Mucosa of gallbladder (tissue), 1 donor: ENCODE data around the gene PARVB. TPM values are rescaled to one million over a fixed set of nuclear protein-coding genes. Genes with fewer than 3 reads are reported as not detected.
A peak's percentile ranks its signal among the peaks of the same experiment; 100 is the strongest.

Experiments used
- DNase-seq: peaks from one replicate; pipeline ENCODE4 v3.0.0-alpha.2; 2020; ENCODE audit warnings: low spot score
- total RNA-seq: library from RNA; stranded (reverse); gene quantifications from one replicate; pipeline ENCODE4 v1.2.1, GENCODE V29; 2021
- donor health status: DM: no; HTN: no; CAD: no.

Gene PARVB
- total RNA-seq, 1 donor from 2014 or later: 16.5 TPM

DNA sequence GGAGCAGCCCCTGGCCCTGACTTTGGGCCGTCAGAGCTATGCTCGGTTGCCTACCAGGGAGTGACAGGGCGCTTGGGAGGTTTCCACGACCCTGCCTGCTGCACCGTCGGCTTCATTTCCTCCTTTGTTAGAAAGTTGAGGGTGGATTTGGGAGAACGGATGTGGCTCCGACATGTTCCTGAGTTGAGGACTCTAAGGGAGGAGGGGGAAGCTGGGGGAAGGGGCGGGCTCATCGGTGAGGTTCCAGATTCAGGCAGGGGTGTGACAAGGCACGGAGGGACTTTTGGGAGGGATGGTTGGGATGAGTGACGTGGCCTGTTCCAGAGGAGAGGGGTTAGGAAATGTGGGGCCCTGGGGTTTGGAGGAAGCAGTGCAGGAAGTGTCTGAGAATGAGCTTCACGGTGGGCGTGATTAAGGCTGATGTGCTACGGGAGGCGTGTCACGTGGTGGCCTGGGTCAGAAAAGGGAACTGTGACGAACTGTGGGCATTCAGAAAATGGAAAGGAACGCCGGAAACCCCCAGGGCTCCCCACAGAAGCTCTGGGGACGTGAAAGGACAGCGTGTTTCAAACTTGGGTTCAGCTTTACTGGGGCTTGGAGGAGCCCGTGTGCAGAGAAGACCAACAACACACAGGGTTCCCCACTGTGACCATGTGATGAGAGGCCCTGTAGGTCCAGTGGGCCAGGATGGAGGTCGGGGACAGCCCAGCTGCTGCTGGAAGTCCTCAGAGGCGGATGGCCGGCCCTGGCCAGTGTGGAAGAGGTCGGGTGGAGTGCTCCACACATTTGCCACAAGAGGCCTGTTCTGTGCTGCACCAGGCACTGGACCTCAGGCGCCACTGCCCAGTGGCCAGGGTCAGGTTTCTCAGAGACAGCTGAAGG lies 2.8 kb downstream of the PARVB start:
- peak; percentile 80 for DNase-seq

DNA sequence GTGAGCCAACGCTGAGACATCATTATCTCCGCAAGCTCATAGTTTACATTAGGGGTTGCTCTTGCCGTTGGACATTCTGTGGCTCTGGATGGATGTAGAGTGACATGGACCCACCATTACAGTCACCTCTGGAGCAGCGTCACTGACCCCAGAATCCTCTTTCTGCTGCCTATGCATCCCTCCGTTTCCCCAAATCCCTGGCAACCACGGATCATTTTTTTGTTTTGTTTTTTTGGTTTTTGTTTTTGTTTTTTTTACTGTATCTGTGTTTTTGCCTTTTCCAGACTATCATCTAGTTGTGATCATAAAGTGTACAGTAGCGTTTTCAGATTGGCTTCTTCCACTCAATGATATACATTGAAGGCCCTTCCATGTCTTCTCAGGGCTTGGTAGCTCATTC lies 4.0 kb downstream of the PARVB start:
- no peak for DNase-seq

DNA sequence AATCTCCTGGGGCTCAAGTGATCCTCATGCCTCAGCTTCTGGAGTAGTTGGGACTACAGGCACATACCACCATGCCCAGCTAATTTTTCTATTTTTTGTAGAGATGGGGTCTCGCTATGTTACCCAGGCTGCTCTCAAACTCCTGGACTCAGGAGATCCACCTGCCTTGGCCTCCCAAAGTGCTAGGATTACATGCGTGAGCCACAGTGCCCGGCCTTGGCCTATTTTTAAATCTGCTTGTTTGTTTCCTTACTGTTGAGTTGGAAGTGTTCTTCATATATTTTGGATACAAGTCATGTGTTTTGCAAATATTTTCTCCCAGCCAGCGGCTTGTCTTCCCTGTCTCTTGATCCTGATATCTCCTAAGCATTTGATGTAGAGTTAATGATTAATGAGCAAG lies 5.0 kb downstream of the PARVB start:
- DNase-seq: no peak

DNA sequence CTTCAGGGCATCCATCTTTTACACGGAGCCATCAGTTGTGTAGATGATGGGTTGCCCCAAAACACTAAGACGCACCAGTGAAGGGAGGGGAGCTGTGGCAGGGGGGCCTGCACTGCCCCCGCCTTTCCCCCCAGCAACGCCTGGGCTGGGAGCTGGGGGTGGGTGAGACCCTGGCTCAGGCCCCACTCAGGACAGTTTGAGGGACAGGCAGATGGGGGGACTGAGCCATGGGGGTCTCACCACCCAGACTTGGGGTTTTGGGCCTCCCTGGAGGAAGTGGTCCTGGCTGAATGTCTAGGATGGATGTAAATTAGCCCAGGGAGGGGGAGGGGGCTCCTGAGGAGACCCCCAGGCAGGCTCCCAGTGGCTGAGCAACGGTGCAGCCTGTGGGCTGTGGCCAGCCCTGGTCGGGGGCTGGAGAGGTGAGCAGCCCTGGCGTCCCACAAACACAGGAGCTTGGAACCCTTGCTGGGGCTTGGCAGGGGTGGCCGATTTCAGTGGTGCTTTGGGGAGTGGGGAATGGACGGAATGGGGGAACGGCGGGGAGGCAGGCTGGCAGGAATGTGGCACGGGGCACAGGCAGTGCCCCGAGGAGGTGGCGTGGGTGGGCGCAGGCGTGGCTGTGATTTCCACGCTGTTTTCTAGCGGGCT lies 6.1 kb downstream of the PARVB start:
- no peak for DNase-seq

DNA sequence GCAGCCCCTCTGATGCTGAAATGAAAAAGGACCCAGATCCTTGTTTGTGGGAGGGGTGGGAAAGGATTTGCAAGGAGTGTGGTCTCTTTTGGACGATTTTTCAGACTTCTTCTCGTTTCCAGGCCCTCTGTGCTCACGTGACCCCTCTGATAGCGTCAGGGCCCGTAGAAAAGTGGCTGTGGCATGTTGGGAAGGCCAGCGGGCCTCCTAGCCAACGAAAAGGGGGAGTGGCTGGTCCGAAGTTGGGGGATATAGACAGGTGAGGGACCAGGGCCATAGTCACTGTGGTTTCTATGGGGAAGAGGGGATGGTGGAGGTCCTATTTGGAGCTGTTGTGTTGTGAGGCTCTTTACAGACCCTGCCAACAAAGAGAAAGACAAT lies 6.6 kb downstream of the PARVB start:
- DNase-seq: no peak

DNA sequence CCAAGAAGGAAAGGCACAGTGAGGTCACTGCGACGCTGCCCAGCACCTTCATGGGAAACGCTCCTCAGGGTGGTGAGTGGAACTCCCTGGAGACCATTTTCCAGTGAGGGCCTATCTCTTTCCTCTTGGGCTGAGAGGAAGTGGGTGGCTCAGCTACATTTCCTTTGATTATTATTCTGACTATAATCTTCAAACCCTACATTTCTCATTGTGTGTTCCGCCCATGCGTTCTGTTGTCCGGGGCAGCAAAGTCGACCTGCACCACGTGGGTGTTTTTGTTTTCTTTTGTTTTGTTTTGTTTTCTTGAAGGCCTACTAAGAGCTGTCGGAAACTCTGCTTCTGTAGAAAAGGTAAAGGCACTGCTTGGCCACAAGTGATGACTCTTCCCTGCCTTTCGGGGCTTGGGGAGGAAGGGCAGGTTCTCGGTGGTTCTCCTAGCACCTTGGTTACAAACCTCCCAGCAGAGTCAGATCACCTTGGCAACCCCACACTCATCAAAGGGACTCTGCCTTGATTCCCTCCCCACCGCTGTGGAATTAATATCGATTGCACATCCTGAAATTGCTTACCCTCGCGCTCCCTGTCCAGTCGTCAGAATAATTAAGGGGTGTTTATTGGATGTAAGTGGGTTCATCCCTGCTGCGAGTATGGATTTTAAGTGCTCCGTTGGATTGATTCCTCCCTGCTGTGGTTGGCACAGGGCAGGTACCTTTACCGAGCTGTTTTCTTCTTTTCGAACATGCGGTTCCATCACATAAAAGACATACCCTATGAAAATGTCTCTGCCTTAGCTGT lies 7.3 kb downstream of the PARVB start:
- DNase-seq: no peak

DNA sequence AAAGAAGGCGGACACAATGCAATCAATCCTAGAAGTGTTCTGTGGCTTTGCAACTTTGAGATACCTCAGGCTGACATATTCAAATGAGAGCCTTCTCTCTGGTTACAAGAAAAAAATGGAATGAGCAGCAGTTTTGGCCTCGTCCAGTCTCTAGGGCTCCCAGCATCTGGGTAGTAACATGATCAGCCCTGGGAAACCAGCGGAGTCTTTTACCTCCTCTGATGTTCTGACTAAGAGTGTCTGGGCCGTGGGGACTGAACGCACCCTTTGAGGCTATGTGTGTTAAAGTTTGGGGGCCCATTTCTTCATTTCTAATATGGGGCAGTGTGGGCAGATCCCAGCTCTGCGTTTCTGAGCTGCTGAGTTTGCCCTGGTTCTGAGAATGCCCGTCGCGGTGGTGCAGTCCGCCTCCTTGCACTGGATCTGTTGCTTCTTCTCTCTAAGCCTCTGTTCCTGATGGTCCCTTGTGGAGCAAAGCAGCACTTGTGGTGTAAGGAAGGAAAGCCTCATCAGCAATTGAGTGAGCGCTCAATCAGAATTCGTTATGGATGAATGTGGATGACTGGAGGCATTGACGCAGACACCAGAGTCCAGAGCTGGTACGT lies 8.1 kb downstream of the PARVB start:
- no peak for DNase-seq

DNA sequence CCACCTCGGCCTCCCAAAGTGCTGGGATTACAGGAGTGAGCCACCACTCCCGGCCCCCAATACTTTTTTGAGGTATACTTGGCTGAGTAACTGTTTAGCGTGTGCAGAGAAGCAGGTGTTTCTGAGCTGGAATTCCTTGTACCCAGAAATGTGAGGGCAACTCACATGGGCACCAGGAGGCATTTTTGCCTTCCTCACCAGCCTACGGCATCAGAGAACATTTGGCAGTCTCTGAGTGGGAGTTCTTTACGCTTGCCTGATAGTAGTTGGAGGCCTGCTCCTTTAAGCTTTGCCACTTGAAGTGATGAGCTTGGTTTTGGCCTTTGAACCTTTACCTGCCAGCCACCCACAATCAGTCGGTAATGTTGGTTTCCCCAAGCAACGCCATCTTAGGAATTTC lies 9.2 kb downstream of the PARVB start:
- no peak for DNase-seq

DNA sequence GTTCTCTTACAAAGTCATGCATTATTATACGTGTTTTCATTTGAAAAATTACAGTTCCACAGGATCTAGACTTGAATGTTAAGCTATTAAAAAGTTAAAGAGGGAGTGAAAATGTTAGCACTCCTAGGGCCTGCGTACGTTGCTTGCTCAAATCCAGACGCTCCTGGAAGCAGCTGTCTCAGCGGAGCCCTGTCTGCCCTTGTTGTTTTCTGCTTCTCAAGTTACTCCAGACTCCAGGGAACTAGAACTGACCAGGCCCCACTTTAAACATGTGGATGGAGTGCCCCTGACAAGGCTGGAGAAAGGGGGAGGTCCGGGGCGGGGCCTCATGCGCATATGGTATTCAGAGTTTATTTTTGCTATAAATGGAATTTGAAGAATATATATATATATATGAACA lies 9.6 kb downstream of the PARVB start:
- no peak for DNase-seq

DNA sequence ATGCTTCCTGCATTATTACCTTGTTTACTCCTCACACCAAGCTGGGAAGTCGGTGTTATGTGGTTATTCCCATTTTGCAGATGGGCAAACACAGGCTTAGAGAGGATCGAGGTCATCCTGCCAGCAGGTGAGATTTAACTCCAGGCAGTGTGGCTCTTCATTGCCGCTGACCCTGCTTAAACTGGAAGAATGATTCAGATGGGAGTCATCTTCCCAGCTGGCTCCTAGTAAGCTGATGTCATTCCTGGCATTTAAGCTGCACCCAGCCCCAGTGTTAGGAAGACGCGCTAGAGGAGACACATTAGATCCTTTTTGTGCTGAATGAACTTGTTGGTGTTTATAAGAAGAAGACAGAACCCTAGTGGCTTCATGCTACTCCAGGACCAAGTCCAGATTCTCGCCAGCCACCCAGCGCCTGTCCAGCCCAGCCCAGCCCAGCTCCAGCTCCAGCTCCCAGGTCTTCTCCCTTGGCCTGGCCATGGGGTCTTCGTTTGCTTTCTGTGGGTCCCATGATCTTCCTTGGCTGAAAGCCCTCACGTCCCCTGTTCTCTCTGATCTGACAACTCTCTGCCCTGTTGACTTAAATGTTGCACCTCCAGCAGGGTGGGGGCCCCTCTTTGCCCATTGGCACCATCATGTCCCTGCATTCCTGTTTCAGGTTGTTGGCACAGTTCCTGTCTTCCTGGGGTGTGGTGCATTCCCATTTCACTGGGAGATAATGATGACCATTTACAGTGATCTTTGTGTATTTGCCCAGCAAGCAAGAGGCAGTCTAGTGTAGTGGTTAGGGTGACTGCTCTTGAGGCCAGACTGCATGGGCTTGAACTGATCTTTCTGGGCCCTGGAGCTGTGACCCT lies 13.6 kb downstream of the PARVB start:
- no peak for DNase-seq

DNA sequence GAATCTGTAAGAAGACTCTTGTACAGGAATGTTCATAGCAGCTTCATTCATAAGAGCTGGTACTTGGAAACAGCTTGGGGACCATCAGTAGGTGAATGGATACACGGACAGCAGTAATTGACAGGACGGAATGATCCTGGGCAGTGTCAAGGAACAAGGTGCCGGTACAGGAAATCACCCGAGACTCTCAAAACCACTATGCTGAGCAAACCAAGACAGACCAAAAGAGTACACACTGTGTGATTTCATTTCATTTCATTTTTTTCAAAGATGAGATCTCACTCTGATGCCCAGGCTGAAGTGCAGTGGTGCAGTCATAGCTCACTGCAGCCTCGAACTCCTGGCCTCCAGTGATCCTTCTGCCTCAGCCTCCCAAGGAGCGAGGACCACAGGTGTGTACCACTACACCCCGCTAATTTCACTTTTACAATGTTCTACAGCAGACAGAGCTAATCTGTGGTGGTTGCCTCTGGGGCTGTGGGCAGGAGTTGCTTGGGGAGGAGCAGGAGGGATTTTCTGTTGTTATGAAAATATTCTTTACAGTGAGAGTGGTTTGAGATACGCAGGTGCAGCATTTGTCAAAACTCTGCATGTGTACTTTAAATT lies 15.6 kb downstream of the PARVB start:
- no peak for DNase-seq

DNA sequence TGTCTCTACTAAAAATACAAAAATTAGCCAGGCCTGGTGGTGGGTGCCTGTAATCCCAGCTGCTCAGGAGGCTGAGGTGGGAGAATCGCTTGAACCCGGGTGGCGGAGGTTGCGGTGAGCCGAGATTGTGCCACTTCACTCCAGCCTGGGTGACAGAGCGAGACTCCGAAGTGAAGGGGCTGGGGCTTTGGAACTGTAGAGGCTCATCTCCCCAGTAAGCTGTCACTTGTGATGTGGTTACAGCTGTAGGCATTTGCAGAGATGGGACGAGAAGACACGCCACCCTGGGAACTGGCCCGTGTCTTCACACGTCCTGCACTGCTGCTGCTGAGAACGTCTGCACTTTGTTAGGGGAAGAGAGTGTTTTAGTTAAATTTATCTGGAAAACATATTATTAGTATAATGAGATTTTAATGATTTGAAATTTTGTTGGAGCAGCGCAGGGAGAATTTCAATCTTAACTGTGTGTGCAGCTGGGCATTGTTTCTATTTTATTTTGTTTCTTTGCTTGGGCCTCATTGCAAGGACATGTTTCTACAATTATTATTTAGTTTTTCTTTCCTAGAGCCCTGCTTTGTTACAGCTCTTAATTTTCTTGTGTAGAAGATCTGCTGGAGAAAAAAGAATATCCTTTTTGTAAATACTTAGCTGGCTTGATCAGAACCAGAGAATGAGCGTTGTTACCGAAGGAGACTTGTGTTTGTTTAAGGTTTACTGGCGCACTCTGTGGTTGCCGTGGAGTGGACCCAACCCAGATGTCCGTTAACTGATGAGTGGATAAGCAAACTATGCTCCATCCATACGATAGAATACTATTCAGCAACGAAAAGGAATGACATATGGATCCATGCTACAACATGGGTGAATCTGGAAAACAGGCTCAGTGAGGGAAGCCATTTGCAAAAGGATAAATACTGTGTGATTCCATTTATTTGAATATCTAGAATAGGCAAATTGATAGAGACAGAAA lies 18.4 kb downstream of the PARVB start:
- DNase-seq: no peak

DNA sequence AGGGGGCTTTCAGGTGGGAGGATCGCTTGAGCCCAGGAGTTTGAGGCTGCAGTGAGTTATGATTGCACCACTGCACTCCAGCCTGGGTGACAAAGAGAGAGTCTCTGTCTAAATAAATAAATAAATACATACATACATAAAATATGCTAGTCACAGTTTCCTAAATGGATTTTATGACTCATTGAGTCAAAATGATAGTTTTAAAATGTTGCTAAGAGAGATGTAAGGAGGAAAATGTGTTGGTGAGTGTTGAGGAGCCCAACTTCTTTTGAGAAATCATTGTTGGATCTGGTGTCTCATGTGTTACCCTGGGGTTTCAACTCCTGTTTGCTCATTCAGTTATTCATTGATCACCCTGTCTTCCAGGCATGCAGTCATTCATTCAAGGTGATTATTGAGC lies 21.0 kb downstream of the PARVB start:
- no peak for DNase-seq

DNA sequence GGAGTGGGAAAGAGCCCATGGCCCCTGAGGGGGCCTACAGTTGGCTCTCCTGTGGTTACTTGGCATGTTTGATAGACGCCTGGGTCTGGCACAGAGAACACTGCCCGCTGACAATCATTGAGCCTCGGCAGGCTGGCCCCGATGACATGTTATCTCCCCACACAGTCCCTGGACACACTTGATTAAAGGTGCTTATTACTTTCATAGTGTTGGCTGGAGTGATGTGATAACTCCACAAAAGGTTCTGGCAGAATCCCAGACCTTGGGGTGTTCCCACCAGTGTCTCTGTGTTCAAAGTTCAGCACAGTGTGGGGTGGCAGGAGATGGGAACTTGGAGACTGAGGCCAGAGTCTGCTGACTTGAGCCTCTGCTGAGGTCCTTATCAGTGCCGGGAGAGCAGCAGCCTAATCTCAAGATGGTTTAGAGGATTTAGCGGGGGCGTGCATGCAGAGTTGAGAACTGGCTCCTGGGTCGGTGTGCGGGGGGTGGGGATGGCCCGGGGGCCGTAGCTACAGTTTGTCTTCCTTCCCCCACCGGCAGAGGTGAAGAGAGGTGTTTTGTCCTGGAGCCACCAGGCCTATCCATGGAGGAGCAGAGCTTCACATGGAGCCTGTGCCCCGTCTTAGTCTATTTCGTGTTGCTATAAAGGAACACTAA lies 22.5 kb downstream of the PARVB start:
- no peak for DNase-seq

DNA sequence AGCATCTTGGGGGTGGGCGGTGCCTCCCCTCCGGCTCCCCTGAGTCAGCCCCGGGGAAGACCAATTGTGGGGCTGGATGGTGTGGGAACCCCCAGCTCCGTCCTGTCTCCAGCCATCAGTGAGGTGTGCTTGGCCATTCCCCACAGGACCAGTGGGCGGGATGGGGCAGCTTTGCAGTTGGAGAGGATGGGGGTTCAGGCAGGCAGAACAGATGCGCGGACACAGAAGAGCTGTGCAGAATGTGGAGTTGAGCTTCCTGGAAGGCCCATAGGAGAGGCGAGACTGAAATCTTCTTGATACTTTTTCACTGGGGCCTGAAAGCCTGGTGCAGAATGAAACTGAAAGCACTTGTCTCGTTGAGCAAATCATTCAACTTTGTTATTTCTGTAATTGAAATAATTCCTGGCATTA lies 23.8 kb downstream of the PARVB start:
- DNase-seq: no peak

DNA sequence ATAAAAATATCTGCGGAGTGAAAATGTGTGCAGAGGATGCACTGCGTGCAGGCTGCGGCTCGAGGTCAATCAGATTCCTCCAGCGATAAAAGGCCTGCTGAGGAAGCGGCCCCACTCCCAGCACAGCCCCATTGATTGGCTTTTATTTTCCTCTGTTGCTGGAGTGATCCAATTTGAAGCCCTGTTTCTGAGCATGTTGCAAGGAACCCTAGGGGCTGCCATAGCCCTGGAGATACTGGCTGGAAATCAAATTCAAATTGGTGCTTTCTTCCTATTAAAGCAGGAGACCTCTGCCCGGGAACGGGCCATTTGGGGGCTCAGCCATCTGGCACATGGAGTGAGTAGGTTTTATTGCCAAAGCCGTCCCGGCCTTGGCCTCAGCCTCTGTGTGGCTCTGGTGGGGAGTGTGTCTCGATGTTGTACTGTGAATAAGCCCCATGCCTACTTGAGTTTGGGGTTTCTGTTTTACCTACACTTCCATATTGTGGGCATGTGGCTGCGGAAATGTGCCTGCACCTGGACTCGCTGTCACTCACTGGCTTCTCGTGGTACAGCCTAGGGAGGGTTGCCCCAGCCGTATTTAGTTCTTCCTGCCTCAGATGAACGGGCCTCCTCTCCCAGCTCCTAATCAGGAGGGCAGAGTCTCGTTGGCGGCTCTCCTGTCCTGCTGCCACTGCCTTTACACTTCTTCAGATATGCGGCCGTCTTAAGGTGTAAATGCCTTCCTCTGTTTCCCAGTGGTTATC lies 25.6 kb downstream of the PARVB start:
- DNase-seq: no peak

DNA sequence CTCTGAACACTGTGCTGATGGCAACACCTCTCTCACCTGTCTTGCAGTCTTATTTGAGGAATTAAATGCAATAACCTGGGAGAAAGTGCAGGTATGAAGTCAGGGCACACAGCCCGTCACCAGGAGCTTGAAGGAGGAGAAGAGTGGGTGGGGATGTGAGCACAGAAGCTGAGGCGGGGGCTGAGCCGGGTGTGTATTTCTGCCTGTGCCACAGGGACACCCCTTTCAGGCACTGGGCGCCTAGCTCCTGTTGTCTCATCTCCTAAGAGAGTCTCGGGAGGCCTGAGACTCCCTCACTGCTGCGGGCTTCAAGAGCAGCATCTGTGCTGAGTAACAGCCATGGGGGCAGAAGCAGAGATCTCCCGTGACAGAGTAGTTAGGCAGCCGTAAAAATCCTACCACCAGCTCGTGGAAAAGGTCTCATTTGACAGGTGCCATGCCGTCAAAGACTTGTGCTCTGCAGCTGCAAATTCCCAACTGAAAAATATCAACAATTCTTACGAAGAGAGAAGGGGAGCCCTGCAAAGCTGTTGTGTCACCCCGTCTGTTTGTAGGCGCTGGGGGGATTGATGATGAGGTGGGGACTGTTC lies 26.8 kb downstream of the PARVB start:
- no peak for DNase-seq

DNA sequence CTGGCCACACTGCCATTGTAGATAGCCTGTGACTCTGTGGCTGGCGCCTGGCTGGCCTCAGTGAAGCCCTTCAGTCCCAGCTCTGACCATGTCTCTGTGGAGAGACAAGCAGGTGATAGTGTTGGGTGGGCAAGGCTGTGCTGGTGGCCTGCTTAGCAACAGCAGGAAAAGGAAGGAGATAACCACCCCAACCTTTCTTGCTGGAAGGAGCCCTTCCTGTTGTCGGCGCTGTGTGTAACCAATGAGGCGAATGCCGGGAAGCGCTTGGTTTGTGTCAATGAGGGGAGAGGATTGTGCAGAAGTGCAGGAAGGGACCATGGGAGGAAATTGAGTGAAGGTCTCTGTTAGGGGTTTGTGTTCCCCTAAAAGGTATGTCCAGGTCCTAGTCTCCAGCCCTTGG lies 27.3 kb downstream of the PARVB start:
- DNase-seq: no peak
